Spinal cord (tissue), 10 donors: Measurements from ENCODE around the gene CLIP2. TPM values are rescaled to one million over a fixed set of nuclear protein-coding genes. Genes with fewer than 3 reads are reported as not detected.
"Not testable (repeated sequence)": the region's sequence is repeated elsewhere in the genome, so short reads cannot be mapped to it uniquely, and the experiment has no call there.

Source experiments
- DNase-seq, 6 donors: peaks; one replicate each; pipeline versions ENCODE4 v3.0.0 to v3.0.0-alpha.2; 2013 to 2015; ENCODE audit warnings: low spot score in 6 of 6, low read depth in 4 of 6
- H3K27ac ChIP-seq: one replicate; pipeline ENCODE4 v1.5.1; 2013; ENCODE audit warnings: low read depth, low read length, control low read depth
- H3K27me3 ChIP-seq: one replicate; pipeline ENCODE4 v1.6.1; 2013; ENCODE audit warnings: low read length; ENCODE audit not compliant: control insufficient read depth, insufficient read depth
- H3K36me3 ChIP-seq: one replicate; pipeline ENCODE4 v1.6.1; 2013; ENCODE audit warnings: low read length; ENCODE audit not compliant: control insufficient read depth, insufficient read depth
- H3K4me1 ChIP-seq: one replicate; pipeline ENCODE4 v1.6.1; 2013; ENCODE audit warnings: low read length; ENCODE audit not compliant: control insufficient read depth, insufficient read depth
- H3K4me3 ChIP-seq: one replicate; pipeline ENCODE4 v1.5.1; 2013; ENCODE audit warnings: low read depth, low read length, control low read depth
- H3K9me3 ChIP-seq: one replicate; pipeline ENCODE4 v1.6.1; 2013; ENCODE audit warnings: low read length; ENCODE audit not compliant: control insufficient read depth, insufficient read depth
- WGBS: methylation state at CpG from one replicate; pipeline ENCODE4 v1.1.5; 2013; ENCODE audit warnings: missing lambda C conversion rate; ENCODE audit not compliant: insufficient coverage; 5-methylcytosine and 5-hydroxymethylcytosine counted together
- polyA plus RNA-seq, 2 donors: library from polyadenylated mRNA; unstranded; fragments of 120-200 nt; gene quantifications; one replicate each; pipeline ENCODE4 v1.2.1, GENCODE V29; 2013; ENCODE audit not compliant: insufficient read length in 2 of 2
- total RNA-seq, 2 donors: library from RNA; depleted of rRNA in 1 of 2; stranded (reverse); fragments of 120-200 nt in 1 of 2; fragments of >200 nt in 1 of 2; gene quantifications; one replicate each; pipeline versions ENCODE4 v1.2.3 to v1.2.4, GENCODE V29; 2013 to 2014
- donor health status: healthy.

CLIP2 gene
- total and polyA plus RNA-seq, 4 donors = 34.4 to 110 (median 76.9) TPM

DNA sequence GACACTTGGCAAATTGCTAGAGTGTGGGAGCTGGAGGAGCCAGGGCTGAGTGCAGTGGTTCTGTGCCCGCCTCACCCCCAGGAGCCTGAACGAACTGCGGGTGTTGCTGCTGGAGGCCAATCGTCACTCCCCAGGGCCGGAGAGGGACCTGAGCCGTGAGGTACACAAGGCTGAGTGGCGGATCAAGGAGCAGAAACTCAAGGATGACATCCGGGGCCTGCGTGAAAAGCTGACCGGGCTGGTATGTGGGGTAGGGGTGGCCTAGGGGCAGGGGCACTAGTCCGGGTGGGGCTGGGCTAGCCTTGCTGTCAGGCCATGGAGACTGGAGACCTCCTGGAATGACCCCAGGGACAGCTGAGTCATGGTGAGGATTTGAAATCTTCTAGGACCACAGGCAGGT is 107.8 kb downstream of the CLIP2 start:
- DNase-seq = no peak
- H3K27ac ChIP-seq = no peak overlapping the region
- no peak overlapping the region for H3K4me3 ChIP-seq
- peaks cover 3% of the 10 kb centered on the region for H3K9me3 ChIP-seq
- H3K4me1 ChIP-seq = peaks cover 3% of the 10 kb centered on the region
- WGBS = 91% methylated on average over 10 of the region's 11 CpGs
- H3K27me3 ChIP-seq = no peaks in the 10 kb centered on the region
- peaks cover 92% of the 10 kb centered on the region for H3K36me3 ChIP-seq

DNA sequence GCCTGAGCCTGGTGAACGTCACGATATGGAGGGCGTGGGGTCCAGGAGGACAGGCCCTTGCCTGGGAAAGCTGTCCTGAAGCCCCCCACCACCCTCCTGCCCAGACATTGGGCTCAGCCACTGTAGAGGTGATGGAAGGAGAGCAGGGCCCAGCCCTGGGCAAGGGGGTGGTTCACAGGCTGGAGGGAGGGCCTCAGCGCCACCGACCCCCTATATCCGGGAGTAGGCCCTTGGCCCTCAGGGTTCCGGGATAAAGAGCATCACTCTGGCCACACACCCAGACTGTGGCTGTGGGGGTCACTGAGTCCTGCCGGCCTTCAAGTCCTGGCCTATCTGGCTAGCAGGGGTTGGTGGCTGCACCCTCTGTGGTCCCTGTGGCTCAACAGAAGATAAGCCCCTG is 109.2 kb downstream of the CLIP2 start:
- H3K36me3 ChIP-seq = peaks cover 94% of the 10 kb centered on the region

DNA sequence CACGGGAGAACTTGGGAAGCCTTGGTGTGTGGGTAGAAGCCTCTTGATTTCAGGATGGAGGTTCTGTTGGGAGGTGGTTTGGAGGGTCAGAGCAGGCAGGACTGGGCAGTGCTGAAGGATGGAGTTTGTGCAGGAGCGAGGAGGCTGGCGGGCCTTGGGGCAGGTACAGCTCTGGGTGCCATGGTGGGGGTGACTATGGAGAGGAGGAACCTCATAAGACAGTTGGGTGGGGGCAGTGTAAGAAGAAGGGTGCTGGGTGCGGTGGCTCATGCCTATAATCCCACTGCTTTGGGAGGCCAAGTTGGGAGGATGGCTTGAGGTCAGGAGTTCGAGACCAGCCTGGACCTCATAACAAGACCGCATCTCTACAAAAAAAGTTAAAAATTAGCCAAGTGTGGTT is 109.8 kb downstream of the CLIP2 start:
- DNase-seq = no peak
- no peak overlapping the region for H3K27ac ChIP-seq
- H3K27me3 ChIP-seq = no peaks in the 10 kb centered on the region
- 89% methylated on average over 4 of the region's 6 CpGs for WGBS
- peaks cover 3% of the 10 kb centered on the region for H3K9me3 ChIP-seq
- H3K4me3 ChIP-seq = no peak overlapping the region
- peaks cover 3% of the 10 kb centered on the region for H3K4me1 ChIP-seq
- peaks cover 96% of the 10 kb centered on the region for H3K36me3 ChIP-seq

More for the DNA sequence above, 109.2 kb downstream of the CLIP2 start:
- no peak overlapping the region for H3K27ac ChIP-seq
- no peak for DNase-seq
- H3K9me3 ChIP-seq = peaks cover 3% of the 10 kb centered on the region
- H3K27me3 ChIP-seq = no peaks in the 10 kb centered on the region
- no peak overlapping the region for H3K4me3 ChIP-seq
- WGBS = 100% methylated on average over 5 of the region's 8 CpGs
- H3K4me1 ChIP-seq = peaks cover 3% of the 10 kb centered on the region

DNA sequence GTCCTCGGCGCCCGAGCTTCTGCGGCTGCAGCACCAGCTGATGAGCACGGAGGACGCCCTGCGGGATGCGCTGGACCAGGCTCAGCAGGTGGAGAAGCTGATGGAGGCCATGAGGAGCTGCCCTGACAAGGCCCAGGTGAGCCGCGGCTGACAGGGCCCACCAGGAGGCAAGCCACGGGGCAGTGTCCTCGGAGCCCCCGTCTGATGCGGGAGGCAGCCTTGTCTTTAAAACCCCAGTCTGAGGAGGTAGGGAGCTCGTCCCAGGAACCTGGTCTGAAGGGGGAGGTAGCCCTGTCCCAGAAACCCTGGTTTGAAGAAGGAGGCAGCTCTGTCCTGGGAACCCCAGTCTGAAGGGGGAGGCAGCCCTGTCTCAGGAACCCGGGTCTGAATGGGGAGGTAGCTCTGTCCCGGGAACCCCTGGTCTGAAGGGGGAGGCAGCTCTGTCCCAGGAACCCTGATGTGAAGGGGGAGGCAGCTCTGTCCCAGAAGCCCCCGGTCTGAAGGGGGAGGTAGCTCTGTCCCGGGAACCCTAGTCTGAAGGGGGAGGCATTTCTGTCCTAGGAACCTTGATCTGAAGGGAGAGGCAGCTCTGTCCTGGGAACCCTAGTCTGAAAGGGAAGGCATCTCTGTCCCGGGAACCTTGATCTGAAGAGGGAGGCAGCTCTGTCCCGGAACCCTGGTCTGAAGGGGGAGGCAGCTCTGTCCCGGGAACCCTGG is 111.4 kb downstream of the CLIP2 start:
- Histone ChIP-seq H3K4me1 (peaks cover 3% of the 10 kb centered on the region), H3K27me3 (no peaks in the 10 kb centered on the region), H3K9me3 (peaks cover under 1% of the 10 kb centered on the region), H3K36me3 (peaks cover 98% of the 10 kb centered on the region), H3K4me3 (no peak overlapping the region), H3K27ac (no peak overlapping the region)
- WGBS = 84% methylated on average over 22 of the region's 22 CpGs
- no peak for DNase-seq

DNA sequence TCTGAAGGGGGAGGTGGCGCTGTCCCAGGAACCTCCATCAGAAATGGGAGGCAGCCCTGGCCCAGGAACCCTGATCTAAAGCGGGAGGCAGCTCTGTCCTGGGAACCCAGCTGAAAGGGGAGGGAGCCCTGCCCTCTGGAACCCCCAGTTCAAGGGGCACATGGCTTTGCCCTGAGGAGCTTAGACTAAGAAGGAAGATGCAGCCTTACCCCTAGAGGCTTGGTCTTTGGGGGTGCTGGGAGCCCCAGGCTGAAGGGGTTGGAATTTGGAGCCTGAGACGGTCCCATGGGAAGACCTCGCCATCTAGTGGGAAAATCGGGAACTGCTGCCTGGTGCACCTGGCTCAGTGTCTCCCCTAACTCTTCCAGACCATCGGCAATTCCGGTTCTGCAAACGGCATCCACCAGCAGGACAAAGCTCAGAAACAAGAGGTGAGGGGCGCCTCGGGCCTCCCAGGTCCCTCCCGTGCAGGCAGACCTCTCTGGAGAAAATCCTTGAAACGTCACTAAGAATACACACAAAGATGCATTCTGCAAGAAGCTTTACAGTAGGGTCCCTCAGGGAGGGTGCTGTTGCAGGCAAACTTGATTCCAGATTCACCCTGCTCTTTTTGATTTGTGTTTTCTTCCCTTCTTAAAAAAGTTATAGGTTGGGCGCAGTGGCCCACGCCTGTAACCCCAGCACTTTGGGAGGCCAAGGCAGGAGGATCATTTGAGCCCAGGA is 112.1 kb downstream of the CLIP2 start:
- H3K36me3 ChIP-seq = peaks cover 97% of the 10 kb centered on the region
- 37% methylated on average over 14 of the region's 14 CpGs for WGBS

DNA sequence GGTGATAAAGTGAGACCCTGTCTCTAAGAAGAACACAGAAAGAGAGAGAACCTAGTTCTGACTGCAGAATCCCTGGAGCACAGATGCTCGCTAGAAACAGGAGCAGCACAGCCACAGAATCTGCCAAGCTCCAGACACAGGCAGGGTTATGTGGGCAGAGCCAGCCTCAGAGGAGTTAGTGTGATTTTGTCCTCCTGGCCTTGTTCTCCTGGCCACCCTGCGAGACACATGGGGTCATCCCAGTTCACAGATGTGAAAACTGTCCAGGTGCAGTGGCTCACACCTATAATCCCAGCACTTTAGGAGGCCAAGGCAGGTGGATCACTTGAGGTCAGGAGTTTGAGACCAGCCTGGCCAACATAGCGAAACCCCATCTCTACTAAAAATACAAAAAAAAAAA is 113.5 kb downstream of the CLIP2 start:
- H3K27me3 ChIP-seq, H3K27ac ChIP-seq, H3K4me3 ChIP-seq, H3K9me3 ChIP-seq, H3K4me1 ChIP-seq, DNase-seq: not testable (repeated sequence)
- WGBS = 89% methylated on average over 2 of the region's 3 CpGs
- H3K36me3 ChIP-seq = peaks cover 88% of the 10 kb centered on the region

More for the DNA sequence above, 112.1 kb downstream of the CLIP2 start:
- Histone ChIP-seq H3K27ac (no peak overlapping the region), H3K9me3 (no peaks in the 10 kb centered on the region), H3K27me3 (no peaks in the 10 kb centered on the region), H3K4me1 (peaks cover 3% of the 10 kb centered on the region), H3K4me3 (no peak overlapping the region)
- peak; percentile 43 to 87 (median 53) for DNase-seq

DNA sequence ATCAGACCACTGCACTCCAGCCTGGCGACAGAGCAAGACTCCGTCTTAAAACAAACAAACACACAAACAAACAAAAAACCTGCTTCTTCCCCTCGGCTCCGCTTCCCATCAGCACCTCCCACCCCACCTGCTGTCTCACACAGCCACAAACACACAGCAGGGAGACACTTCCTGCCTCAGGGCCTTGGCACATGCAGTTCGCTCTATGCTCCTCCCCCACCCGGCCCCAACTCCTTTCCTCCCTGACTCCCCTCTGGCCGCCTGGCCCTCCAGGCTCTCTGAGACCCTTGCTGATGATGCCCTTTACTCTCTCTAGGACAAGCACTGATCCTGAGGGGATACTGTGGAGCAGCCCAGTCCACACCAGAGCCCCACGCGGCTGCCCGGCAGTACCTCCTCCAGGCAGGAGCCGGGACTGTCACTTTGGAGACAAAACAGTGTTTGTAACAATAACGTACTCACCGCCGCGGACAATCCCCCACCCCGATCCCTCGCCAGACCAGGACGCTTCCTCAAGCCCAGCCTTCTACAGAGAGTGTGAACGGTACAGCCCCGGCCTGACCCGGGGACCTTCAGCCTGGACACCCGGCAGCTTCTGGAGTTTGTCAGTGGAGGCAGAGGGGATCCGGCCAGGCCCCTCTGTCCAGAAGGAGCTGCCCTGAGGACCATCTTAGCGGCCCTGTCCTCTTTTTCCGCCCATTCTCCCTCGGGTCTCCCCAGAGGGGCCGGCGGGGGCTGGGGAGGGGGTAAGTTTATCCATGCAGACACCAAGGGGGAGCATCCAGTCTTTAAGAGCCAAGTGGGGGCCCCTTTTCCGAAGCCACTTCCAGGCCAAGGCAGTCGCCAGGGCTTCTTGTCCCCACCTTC is 114.5 kb downstream of the CLIP2 start:
- no peak for DNase-seq
- Histone ChIP-seq H3K4me3 (no peak overlapping the region), H3K27me3 (no peaks in the 10 kb centered on the region), H3K4me1 (peaks cover 3% of the 10 kb centered on the region), H3K9me3 (no peaks in the 10 kb centered on the region), H3K27ac (no peak overlapping the region), H3K36me3 (peaks cover 77% of the 10 kb centered on the region)
- 88% methylated on average over 30 of the region's 30 CpGs for WGBS

DNA sequence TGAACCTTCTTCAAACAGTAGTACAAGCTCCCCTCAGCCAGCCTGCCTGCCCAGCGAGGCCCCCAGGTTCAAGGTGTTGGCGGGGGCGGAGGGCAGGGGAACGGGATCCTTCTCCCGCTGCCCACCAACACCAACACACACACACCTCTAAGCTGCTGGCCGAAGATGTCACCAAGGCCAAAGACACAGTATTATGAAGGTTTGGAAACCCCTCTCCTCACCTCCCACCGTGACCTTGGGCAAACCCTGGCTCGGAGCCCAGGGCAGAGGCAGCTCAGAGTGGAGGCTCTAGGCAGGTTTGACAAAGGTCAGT is 115.1 kb downstream of the CLIP2 start:
- DNase-seq = no peak
- H3K4me3 ChIP-seq = no peak overlapping the region
- 100% methylated on average over 1 of the region's 8 CpGs for WGBS
- no peak overlapping the region for H3K27ac ChIP-seq
- peaks cover 71% of the 10 kb centered on the region for H3K36me3 ChIP-seq
- peaks cover 3% of the 10 kb centered on the region for H3K4me1 ChIP-seq
- no peaks in the 10 kb centered on the region for H3K27me3 ChIP-seq
- no peaks in the 10 kb centered on the region for H3K9me3 ChIP-seq

DNA sequence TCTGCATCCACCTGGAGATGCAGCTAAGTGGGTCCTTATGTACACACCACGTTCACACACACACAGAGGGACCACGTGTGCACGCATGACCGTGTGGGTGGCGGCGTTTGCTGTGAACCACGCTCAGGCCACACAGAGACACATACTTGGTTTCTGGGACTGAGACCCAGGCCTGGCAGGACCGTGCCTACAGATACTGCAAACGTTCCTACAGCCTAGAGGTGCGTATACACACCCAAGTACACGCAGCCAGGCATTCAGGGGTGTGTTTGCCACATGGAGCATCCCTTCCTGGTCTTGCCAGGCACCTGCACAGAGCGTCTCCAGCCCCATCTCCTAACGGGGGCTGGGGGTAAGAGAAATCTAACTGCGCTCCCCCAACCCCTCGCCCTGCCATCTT is 115.5 kb downstream of the CLIP2 start:
- H3K27me3 ChIP-seq = no peaks in the 10 kb centered on the region
- no peak overlapping the region for H3K27ac ChIP-seq
- no peak for DNase-seq
- 85% methylated on average over 15 of the region's 15 CpGs for WGBS
- no peaks in the 10 kb centered on the region for H3K9me3 ChIP-seq
- H3K4me3 ChIP-seq = no peak overlapping the region
- peaks cover 69% of the 10 kb centered on the region for H3K36me3 ChIP-seq
- H3K4me1 ChIP-seq = peaks cover 3% of the 10 kb centered on the region
